ENCODE results near the gene ITGA8.
A peak's percentile ranks its signal among the peaks of the same experiment; 100 is the strongest.
"Not testable (repeated sequence)": the region's sequence is repeated elsewhere in the genome, so short reads cannot be mapped to it uniquely, and the experiment has no call there.

ITGA8 gene

DNA sequence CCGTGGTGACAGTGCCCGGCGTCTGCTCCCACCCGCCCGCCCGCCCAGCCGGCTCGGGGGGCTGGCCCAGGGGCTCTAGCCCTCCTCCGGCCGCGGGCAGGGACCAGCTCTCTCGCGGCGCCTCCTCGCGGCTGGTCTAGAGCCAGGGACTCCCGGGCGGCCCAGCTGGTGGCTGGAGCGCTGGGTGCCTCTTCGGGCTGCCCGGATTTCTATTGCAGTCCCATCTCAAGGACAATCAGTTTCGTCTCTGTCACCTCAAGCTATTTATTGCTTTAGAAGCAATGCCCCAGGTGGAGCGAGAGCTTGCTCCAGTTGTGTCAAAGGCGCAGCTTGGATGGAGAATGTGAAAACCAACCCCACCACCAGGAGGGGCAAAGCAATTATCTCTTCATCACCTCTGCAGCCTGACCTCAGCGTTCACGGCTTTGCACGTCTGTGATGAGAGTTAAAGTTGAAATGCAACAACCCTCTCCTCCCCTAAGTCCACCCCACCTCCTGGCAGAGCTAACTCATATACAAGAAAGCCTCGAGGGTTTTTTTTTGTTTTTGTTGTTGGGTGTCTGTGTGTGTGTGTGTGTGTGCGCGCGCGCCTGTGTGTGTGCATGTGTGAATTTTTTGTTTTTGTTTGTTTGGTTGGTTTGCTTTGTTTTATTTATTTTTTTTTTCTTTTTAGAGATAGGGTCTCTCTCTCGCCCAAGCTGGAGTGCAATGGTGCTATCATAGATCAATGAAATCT, at the start of gene ITGA8:
Gene ITGA8 (minus strand): TSS at position 24 of the 736 bp plus-strand sequence. CDS start 151 bp downstream, outside the sequence.
- DNase-seq: no peak

DNA sequence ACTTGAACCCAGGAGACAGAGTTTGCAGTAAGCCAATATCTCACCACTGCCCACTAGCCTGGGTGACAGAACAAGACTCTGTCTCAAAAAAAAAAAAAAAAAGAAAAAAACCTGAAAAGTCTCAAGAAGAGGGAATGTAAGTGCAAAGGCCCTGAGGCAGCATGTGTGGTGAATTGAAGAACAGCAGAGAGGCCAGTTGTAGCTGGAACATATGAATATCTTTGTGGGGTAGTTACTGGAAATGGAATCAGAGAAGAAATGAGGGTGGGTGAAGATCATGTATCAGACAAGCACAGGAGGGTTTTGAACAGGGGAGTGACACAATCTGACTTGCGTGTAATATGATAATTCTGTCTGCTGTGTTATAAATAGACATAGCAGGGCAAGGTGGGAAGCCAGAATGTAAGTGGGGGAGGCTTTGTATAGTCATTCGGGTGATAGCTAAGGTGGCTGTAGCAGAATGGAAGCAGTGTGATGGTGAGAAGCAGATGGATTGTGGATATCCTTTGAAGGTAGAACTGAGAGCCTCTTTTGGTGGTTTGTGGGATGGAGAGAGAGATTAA, 45.3 kb upstream of the ITGA8 start:
- DNase-seq: no peak

DNA sequence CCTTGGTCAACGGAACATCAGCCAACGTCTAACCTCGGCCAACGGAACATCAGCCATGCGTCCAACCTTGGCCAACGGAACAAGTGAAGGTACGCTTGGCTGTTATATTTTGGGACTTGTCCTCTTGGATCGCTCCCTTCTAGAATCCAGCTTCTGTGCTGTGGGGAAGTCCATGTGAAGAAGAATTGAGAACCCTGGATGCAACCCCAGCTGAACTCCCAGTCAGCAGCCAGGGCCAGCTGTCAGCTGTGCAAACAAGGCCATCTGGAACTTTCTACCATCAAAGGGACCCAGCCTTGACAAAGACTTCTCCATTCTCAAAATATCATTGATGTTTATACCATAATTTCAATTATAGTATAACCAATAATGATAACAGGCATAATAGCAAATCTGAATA, 43.3 kb upstream of the ITGA8 start:
- DNase-seq: no peak

DNA sequence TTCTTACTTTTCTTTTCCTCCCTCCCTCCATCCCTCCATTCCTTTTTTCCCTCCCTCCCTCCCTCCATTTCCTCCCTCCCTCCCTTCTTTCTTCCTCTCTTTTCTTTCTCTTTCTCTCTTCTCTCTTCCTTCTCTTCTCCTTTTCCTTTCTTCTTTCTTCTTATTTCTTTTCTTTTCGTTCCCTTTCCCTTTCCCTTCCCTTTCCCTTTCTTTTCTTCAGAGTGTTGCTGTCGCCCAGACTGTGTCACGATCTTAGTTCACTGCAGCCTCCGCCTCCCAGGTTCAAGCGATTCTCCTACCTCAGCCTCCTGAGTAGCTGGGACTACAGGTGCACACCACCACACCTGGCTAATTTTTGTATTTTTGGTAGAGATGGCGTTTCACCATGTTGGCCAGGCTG, 42.5 kb upstream of the ITGA8 start:
- DNase-seq: not testable (repeated sequence)

DNA sequence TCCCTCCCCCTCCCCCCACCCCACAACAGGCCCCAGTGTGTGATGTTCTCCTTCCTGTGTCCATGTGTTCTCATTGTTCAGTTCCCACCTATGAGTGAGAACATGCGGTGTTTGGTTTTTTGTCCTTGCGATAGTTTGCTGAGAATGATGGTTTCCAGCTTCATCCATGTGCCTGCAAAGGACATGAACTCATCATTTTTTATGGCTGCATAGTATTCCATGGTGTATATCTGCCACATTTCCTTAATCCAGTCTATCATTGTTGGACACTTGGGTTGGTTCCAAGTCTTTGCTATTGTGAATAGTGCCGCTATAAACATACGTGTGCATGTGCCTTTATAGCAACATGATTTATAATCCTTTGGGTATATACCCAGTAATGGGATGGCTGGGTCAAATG, 41.5 kb upstream of the ITGA8 start:
- not testable (repeated sequence) for DNase-seq

DNA sequence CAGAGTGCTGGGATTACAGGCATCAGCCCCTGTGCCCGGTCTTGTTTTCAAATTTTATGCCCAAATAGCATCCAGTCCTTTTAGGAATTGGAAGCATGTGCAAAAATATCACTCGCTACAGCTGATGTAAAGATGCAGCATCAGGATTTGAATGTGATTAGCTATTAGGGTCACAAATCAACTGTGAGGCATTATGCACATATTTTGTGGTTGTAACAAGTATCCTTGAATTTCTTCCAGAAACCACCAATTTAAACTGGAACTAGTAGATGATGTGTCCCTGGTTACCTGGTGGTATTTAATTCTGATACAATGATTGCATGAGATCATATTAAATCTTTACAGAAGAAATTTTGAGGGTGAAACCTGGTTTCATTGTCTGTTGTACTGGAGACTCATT, 41.0 kb upstream of the ITGA8 start:
- no peak for DNase-seq

DNA sequence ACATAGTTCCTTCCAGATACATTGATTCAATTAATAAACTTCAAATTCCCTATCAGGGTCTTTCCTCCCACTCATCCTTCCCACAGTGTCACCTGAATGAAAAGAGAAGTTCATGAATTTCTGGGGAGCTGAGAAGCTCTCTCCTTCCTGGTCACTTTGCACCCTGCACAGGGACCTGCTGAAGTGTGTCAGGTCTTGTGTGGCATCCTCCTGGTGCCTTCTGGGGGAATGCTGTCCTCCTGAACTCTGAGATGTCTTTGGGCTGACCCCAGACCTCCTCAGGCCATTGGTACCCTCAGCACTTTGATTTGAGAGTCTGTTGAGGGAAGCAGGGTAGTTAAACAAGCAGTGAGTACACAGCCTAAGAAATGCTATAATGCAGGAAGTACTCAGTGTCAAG, 39.5 kb upstream of the ITGA8 start:
- DNase-seq: no peak

DNA sequence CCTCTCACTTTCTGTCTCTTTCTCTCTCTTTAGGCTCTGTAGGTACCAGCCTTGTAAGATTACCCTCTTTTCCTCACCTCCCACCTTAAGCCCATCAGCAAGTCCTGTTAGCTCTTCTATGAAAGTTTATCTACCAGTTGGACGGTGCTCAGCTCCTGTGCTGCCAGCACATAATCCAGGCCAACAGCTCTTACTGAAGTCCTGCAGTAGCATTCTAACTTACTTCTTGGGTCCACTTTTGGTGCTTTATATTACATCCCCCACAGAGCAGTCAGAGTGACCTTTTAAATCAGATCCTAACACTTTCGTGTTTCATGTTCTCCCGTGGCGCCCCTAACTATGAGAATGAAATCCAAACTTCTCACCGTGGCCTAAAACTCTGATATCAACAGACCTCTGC, 38.9 kb upstream of the ITGA8 start:
- DNase-seq: no peak

DNA sequence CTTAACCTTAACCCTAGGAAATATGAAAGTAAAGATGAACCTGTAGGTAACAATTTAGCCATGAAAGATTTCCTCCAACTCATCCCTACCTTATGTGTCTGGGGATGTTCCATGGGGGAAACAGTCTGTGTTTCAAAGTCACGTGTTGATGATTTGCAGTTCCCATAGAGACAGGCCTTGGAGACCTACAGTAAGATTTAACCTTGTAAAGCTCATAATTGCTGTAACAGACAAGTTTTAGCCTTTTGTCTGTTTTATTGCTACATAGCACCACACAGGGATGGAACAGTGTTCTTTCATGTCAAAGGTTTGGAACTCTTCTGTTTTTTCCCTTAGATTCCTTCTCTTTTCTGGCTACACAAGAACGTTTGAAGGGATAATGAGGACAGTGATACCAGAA, 35.2 kb upstream of the ITGA8 start:
- no peak for DNase-seq

DNA sequence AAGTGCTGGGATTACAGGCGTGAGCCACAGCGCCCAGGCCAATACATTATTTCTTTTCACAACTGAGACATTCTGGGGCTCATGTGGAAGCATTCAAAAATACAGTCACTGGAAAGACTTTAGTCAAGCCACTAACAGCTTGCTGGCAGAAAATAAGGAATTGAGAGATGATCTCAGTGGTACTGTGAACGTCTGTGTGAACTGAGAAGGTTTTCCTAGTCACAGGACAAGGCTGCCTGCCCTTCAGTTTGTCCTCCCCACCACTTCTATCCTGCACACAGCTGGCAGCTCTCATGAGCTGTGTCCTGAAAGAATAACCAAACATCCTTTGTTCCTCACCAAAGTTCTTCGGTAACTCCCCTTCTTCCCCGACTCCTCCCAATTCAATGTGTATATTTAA, 31.3 kb upstream of the ITGA8 start:
- DNase-seq: no peak

DNA sequence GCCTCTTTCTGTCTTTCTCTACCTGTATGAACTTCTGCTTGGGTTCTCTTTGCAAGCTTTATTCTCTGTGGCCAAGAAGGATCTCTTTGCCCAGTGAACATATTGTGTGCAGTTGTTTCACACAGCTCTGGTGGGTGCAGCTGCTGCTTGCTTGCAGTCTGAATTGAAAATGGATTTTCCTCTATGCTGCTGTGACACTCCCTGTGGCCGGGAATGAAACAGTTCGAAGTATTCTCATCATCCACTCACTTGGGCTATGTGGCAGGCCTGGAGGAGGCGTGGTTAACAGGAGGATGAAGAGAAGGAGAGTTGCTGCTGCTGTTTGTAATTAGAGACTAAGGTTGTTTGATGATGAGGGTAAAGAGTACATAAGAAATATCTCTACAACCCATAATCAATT, 28.4 kb upstream of the ITGA8 start:
- no peak for DNase-seq

DNA sequence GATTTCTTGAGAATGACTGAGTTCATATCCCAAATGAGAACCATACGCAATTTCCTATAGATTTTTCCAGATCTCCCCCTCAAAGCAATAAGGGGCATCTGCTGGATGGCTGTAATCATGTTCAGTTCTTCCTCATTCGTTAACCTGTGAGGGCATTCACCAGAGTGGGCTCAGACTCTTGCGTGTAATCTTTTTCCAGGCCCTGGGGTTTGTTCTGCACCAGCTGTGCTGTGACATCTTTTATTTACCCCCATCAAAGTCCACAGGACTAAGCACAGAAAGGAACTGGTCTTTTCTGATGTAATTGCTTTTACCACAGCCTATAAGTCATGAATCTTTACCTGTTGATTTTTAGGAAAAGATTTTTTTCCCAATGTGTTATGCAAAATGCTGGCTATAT, 27.9 kb upstream of the ITGA8 start:
- DNase-seq: no peak

DNA sequence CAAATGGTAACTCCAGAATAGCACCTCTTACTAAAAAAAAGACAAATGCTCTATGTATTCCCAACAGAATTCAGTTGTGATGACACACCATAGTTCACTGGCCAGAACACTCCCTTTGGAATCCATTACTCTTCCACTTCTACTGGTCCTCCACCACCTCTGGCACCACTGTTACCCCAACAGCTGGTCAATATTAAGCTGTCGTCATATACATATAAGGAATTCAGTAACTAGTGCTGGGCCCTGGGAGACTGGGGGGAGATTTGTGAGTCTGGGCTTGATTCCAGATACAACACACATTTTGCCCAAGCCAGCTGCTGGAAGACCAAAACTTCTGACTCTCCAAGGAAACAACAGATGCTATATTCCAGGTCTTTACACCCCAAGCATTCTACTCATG, 26.0 kb upstream of the ITGA8 start:
- no peak for DNase-seq

DNA sequence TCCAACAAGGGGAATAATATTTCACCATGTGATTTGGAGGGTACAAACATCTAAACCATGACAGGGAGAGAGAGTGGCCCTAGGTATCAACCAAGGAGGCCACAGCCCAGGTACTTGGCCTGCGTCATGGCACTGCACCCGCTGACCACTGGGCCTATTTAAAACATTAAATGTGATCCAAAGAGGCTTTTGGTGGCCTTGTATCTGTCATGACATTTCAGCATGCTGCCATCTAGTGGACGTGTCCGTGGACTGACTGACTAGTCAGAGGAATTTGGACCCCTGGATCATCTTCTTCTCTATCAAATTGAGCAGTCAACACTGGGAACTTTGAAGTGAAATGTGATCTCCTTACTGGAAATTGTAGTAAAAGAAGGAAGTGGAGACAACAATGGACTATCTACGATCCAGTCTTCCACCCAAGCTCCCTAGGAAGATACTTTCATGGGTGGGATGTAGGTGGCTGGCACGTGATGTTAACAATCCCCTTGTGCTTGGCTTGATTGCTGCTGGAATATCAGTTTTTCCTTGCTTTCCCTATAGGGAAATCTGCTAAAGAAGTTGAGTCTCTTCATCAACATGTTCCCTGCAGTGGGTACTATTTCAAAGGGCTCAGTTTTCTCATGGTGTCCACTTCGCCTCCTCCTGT, 24.6 kb upstream of the ITGA8 start:
- DNase-seq: peak; percentile 20 to 36

DNA sequence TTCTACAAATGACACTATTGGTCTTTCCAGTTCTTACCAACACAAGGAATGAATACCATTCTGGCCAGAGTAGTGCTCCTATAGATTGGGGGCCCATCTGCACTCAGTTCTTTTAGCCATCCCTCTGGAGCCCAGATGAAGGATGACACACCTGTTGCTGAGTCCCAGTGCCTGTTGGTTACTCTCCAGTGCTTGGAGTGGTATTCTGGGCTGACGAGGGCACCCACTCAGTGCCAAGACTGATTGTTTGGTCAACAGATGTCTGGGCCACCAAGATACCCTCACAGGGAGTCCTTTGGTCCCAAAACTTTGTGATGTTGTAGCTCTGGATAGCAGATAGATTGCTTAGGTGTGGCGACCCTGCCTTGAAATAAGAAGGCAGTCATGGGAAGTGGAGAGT, 23.7 kb upstream of the ITGA8 start:
- DNase-seq: no peak

DNA sequence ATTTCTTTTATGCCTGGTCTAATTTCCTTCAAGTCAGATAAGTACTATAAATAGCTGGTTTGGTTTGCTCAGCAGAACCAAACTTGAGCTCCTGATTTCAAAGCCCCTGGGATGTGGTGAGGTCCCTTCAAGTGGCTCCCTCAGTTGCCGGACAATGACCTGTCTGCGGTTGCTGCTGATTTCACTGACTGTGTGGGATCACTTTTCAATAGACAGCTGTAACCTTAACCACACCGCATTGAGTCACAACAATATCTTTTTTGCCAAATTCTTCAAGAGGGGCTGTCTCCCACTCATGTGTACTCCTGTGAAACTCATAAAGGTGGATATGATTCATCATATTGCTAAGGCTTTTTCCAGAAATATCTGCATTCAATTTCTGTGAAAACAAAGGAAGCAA, 23.1 kb upstream of the ITGA8 start:
- DNase-seq: no peak

DNA sequence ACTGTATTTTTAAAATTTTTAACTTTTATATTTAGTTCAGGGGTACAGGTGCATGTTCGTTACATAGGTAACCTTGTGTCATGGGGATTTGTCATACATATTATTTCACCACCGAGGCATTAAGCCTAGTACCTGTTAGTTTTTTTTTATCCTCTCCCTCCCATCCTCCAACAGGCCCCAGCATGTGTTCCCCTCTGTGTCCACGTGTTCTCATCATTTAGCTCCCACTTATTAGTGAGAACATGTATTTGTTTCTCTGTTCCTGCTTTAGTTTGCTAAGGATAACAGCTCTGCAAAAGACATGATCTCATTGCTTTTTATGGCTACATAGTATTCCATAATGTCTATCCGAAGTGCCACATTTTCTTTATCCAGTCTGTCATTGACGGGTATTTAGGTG, 22.4 kb upstream of the ITGA8 start:
- DNase-seq: no peak

DNA sequence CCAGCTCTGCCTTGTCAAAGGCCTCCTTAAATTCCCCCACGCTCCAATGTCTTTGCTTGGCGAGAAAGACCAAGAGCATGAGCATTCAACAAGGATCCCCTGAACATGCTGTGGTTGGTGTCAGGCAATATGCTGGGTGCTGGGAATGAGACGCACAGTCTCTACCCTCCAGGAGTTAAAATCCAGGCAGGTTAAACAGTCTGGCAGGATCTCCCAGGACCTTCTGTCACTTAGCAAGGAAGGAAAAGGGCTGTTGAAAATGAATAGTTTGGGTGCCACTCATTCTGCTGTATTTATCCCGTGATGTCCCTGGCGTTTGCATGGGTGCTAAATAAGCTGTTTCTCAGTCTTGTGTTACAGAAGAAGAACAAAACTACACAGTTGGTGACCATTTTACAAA, 21.9 kb upstream of the ITGA8 start:
- no peak for DNase-seq

DNA sequence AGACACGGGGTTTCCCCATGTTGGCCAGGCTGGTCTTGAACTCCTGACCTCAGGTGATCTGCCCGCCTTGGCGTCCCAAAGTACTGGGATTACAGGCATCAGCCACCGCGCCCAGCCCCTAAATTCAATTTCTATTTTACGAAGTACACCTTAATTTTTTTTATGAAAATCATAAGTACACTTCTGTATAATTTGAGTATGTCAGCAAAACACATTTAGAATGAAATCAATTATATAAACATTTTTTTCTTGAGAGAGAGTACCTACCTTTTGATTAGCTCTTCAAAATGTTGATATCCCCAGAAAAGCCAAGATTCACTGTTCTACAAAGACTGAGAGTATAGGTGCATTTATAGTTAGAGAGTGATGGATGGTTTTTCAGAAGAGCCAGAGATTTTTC, 20.5 kb upstream of the ITGA8 start:
- no peak for DNase-seq

DNA sequence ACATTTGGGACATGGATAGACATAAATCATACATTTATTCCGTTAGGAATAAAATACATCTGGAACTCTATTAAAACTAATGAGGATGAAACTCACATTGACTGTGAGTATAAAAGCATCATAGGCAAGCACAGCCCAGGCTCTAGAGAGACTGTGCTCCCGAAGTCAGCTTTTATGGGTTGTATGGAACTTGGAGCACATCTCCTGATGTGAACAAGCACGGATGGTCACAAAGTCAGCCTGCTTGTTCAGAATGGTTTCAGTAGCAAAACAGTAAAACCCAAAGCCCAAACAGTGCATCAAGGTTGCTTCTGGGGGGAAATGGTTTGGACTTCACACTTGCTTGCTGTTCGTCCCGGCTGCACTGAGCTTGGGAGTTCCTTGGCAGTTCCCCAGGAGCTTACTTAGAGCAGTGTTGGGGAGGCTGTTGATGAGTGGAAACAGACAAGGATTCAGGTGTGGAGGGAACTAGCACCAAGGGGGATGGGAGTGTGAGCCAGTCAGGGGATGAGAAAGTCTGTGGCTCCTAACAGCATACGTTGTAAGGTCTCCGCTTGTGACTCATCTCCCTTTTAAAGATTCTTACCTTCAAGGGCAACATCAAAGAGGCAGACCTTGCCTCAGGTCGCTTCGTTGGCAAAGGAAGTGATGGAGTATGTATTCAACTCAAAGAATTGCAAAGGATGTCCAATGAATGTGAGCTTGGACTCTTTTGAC, 19.7 kb upstream of the ITGA8 start:
- no peak for DNase-seq

DNA sequence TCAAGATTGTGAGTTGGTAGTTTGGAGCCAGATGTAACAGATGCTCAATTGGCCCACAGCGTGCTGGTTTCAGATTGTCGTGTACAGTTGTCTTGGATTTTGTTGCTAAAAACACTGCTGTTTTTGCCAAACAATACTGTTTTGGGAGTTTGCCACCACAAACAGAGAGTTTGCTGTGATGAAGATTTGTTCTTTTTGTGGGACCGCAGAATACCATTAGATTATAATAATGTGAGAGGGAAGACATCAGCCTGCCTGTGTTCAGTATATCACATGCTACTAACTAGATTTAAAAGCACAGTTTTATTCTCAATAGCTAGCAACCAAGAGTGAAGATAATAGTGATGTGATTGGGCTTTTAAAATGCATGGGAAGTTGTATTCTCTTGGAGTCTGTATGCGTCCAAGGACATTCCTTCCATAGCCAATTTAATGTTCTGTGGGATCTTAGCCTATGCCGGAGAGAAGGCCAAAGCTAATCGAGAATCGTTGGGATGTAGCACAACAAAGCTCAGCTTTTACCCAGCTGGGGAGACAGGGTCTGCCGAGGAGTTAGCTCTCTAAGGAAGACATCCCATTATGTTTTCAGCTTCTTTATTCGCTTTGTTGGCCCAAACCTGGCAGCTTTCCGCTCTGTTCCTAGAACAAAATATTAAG, 18.7 kb upstream of the ITGA8 start:
- DNase-seq: no peak

DNA sequence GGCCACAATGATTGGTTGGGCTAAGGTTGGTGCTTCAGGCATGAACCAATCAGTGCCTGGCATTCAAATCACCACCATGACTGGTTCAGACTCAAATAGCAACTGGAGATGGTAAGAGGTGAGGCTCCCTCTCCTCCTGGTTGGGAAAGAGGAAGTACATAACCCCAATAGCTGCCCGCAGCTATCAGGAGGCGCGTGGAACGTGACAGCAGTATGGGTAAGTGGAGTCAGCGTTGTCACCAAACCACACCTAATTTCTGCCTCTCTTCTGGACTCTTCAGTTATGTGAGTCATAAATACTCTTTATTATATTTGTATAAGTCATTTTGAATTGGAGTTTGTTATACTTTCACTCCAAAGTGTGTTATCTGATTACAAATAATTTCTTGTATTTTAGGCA, 17.9 kb upstream of the ITGA8 start:
- no peak for DNase-seq

DNA sequence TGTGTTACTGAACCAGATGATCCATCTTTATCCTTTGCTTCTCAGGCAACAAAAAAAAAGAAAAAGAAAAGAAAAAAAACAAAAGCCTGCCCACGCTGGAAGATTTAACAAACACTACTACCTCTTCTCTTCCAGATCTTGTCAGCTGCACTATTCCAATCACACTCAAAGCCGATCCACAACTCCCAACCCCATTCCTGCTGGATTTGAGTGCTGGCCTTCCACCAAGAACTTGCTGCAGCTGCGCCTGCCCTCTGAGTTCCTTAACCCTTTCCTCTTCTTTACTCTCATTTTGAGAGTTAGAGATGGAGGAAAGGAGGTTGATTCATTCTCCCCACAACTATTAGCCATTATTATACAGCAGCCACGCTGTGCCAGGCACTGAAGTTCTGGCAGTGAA, 16.0 kb upstream of the ITGA8 start:
- no peak for DNase-seq
